HCT116 (cell line): Measurements from ENCODE around the gene TMEM242. TPM values are rescaled to one million over a fixed set of nuclear protein-coding genes. Genes with fewer than 3 reads are reported as not detected.

Experiments
- ATAC-seq: fragments of 200-7000 bp; cut with Tn5 transposase; 2 replicates; pipeline ENCODE4 v1.9.1; 2020; ENCODE audit warnings: mild to moderate bottlenecking, moderate library complexity
- BruUV-seq: library from RNA; stranded (reverse); fragments of 400-500 nt; replicated peaks from 2 replicates; lab custom pipeline; 2021; lab: Mats Ljungman, UMichigan
- CTCF ChIA-PET: fragments of 300-600 bp; sonication (Branson Sonifier 250); formaldehyde crosslinking; loops from one replicate; lab custom pipeline; 2021; ENCODE audit warnings: antibody characterized with exemption; lab: Charles Lee
- POLR2A ChIA-PET: fragments of 300-600, 350-600 bp; sonication (Branson Sonifier 250); formaldehyde crosslinking; loops from one replicate; lab custom pipeline; 2021; ENCODE audit warnings: antibody characterized with exemption; lab: Charles Lee
- RAD21 ChIA-PET, 2 experiments: fragments of 300-600 bp; sonication (Branson Sonifier 250); formaldehyde crosslinking; loops; one replicate each; lab custom pipeline; 2023; ENCODE audit warnings: low total read pairs in 2 of 2; ENCODE audit not compliant: uncharacterized antibody in 2 of 2, unreplicated experiment in 2 of 2, low non-redundant PET in 1 of 2; lab: Charles Lee
- DNase-seq: peaks from one replicate; pipeline ENCODE4 v3.0.0-alpha.2; 2010; ENCODE audit warnings: low read depth, low spot score
- H2AFZ ChIP-seq: fragments of 200-600 bp; shearing (Covaris generic), sonication (generic); 2 replicates; pipeline ENCODE4 v1.6.1; 2017; ENCODE audit warnings: low read depth, mixed run types, mixed read lengths, antibody characterized with exemption, low read length; ENCODE audit not compliant: poor library complexity, severe bottlenecking
- H3K27ac ChIP-seq: 2 replicates; pipeline ENCODE4 v1.5.1; 2012; ENCODE audit warnings: low read depth, low read length
- H3K27me3 ChIP-seq: fragments of 200-600 bp; sonication (generic); 2 replicates; pipeline ENCODE4 v1.6.1; 2016; ENCODE audit warnings: mixed run types, low read length, mixed read lengths; ENCODE audit not compliant: insufficient read depth
- H3K36me3 ChIP-seq, 2 experiments: fragments of 200-500 bp in 1 of 2; fragments of 200-600 bp in 1 of 2; sonication (Bioruptor generic) in 1 of 2; sonication (generic) in 1 of 2; 2 replicates each; pipeline versions ENCODE4 v1.5.1 to v1.6.1; 2014 to 2016; ENCODE audit warnings: low read length in 2 of 2, inconsistent platforms in 1 of 2, mixed read lengths in 1 of 2, mixed run types in 1 of 2; ENCODE audit not compliant: insufficient read depth in 2 of 2, control insufficient read depth in 1 of 2
- H3K4me1 ChIP-seq, 2 experiments: fragments of 200-600 bp in 1 of 2; sonication (generic) in 1 of 2; 2 replicates each; pipeline versions ENCODE4 v1.5.1 to v1.6.1; 2012 to 2017; ENCODE audit warnings: low read length in 2 of 2, inconsistent platforms in 1 of 2, mild to moderate bottlenecking in 1 of 2, mixed read lengths in 1 of 2, mixed run types in 1 of 2, moderate library complexity in 1 of 2; ENCODE audit not compliant: insufficient read depth in 2 of 2, control insufficient read depth in 1 of 2
- H3K4me2 ChIP-seq: fragments of 200-600 bp; sonication (generic); 2 replicates; pipeline ENCODE4 v1.6.1; 2017; ENCODE audit warnings: mixed run types, low read length, mixed read lengths
- H3K4me3 ChIP-seq, 2 experiments: fragments of 200-600 bp in 1 of 2; sonication (generic) in 1 of 2; replicated peaks in 1 of 2; 2 replicates each; pipeline ENCODE4 v1.5.1; 2011 to 2016; ENCODE audit warnings: low read length in 2 of 2, control low read depth in 1 of 2, low read depth in 1 of 2, mild to moderate bottlenecking in 1 of 2, mixed read lengths in 1 of 2, mixed run types in 1 of 2
- H3K79me2 ChIP-seq: fragments of 200-600 bp; sonication (generic); 2 replicates; pipeline ENCODE4 v1.6.1; 2017; ENCODE audit warnings: mild to moderate bottlenecking, mixed run types, low read length, moderate library complexity, mixed read lengths; ENCODE audit not compliant: insufficient read depth
- H3K9ac ChIP-seq: fragments of 200-600 bp; sonication (generic); 2 replicates; pipeline ENCODE4 v1.6.1; 2016; ENCODE audit warnings: low read length, mixed read lengths
- H3K9me2 ChIP-seq: fragments of 200-600 bp; sonication (generic), shearing (Covaris generic); 2 replicates; pipeline ENCODE4 v1.6.1; 2017; ENCODE audit warnings: mixed run types, mild to moderate bottlenecking, moderate library complexity; ENCODE audit not compliant: insufficient read depth
- H3K9me3 ChIP-seq, 2 experiments: fragments of 200-500 bp in 1 of 2; fragments of 200-600 bp in 1 of 2; sonication (Bioruptor generic) in 1 of 2; sonication (generic) in 1 of 2; 2 replicates each; pipeline ENCODE4 v1.6.1; 2014 to 2017; ENCODE audit warnings: low read length in 2 of 2, mixed read lengths in 2 of 2, inconsistent platforms in 1 of 2, low read depth in 1 of 2, mild to moderate bottlenecking in 1 of 2, mixed run types in 1 of 2, moderate library complexity in 1 of 2; ENCODE audit not compliant: control insufficient read depth in 1 of 2, insufficient read depth in 1 of 2
- H4K20me1 ChIP-seq: fragments of 200-600 bp; sonication (generic), shearing (Covaris generic); 2 replicates; pipeline ENCODE4 v1.6.1; 2017; ENCODE audit warnings: mixed run types, mild to moderate bottlenecking, moderate library complexity; ENCODE audit not compliant: insufficient read depth
- CBX3 ChIP-seq: IDR thresholded peaks from 2 replicates; pipeline ENCODE4 v1.6.1; 2012; ENCODE audit warnings: low read depth
- ELF1 ChIP-seq: IDR thresholded peaks from 2 replicates; pipeline ENCODE4 v1.6.1; 2012; ENCODE audit warnings: low read depth, borderline replicate concordance
- EZH2phosphoT487 ChIP-seq: fragments of 200-600 bp; IDR thresholded peaks from 2 replicates; pipeline ENCODE4 v1.6.1; 2018; ENCODE audit warnings: antibody characterized with exemption, borderline replicate concordance
- JUND ChIP-seq: IDR thresholded peaks from 2 replicates; pipeline ENCODE4 v1.6.1; 2012
- RAD21 ChIP-seq: IDR thresholded peaks from 2 replicates; pipeline ENCODE4 v1.6.1; 2012; ENCODE audit warnings: low read depth, mild to moderate bottlenecking
- SIN3A ChIP-seq: IDR thresholded peaks from 2 replicates; pipeline ENCODE4 v1.6.1; 2012; ENCODE audit warnings: low read depth
- SP1 ChIP-seq: IDR thresholded peaks from 2 replicates; pipeline ENCODE4 v1.6.1; 2012; ENCODE audit warnings: low read depth
- TCF7L2 ChIP-seq: IDR thresholded peaks from 2 replicates; pipeline ENCODE4 v1.7.0; 2011; ENCODE audit warnings: borderline replicate concordance, inconsistent platforms; ENCODE audit not compliant: insufficient read depth, insufficient read length; ENCODE audit errors: extremely low read depth
- YY1 ChIP-seq: IDR thresholded peaks from 2 replicates; pipeline ENCODE4 v1.6.1; 2011; ENCODE audit warnings: low read length, low read depth, moderate library complexity, mild to moderate bottlenecking; ENCODE audit not compliant: insufficient replicate concordance; ENCODE audit errors: extremely low read depth
- ZNF274 ChIP-seq: fragments of 200-500 bp; sonication (Bioruptor generic); IDR thresholded peaks from 2 replicates; pipeline ENCODE4 v1.6.1; 2014; ENCODE audit warnings: mild to moderate bottlenecking, low read depth, low read length, inconsistent platforms
- intact Hi-C: fragments of 100-400 bp; cut with micrococcal nuclease; formaldehyde crosslinking; loops from 2 replicates; pipeline ENCODE4 v1.10.0; 2022
- total RNA-seq: library from RNA; stranded (reverse); gene quantifications from one replicate; pipeline ENCODE4 v1.2.1, GENCODE V29; 2021; ENCODE audit not compliant: unreplicated experiment
- TF ChIP-seq, protein P1 (sequence below): IDR thresholded peaks from 2 replicates; pipeline ENCODE4 v1.6.1; 2012
- TF ChIP-seq, protein P2 (sequence below): IDR thresholded peaks from 2 replicates; pipeline ENCODE4 v1.6.1; 2011; ENCODE audit warnings: mild to moderate bottlenecking, low read length, moderate library complexity; ENCODE audit not compliant: insufficient replicate concordance; ENCODE audit errors: extremely low read depth

TMEM242 gene
- total RNA-seq, 1 experiment from 2014 or later, result 11.6 TPM

DNA sequence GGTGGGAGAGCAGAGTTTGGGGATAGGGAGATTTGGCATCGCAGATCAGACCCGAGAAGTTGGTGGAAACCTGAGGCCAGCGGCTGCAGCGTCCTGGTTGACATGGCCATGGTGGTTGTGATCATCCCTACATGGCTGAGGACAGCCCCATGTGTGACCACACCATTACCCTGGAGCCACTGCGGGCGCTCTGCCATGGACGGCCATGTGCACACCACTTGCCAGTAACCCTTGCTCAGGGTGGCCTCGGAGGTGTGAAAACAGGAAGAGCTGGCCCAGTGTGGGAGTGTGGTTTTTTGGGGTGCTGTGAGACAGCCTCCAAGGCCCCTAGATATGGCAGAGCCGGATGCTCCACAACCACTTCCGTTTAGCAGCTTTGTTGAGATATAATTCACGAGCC is 64.4 kb downstream of the TMEM242 start:
- no peak overlapping the region for H3K4me3 ChIP-seq
- no peak overlapping the region for H3K4me2 ChIP-seq
- intact Hi-C loops, result no loop called here
- TF ChIP-seq ZNF274 (no peak), SP1 (no peak), JUND (no peak)
- H4K20me1 ChIP-seq, result no peaks in the 10 kb centered on the region
- H3K9me2 ChIP-seq, result no peaks in the 10 kb centered on the region
- H3K79me2 ChIP-seq, result no peaks in the 10 kb centered on the region
- no peak overlapping the region for H2AFZ ChIP-seq
- POLR2A ChIA-PET, result no interaction called here
- H3K9me3 ChIP-seq, result no peaks in the 10 kb centered on the region
- H3K4me1 ChIP-seq, result no peaks in the 10 kb centered on the region
- no peak overlapping the region for H3K27ac ChIP-seq
- no peaks in the 10 kb centered on the region for H3K36me3 ChIP-seq
- BruUV-seq, result no TSS peak
- CTCF ChIA-PET, result no interaction called here
- DNase-seq, result no peak
- RAD21 ChIA-PET, result no interaction called here
- ATAC-seq, result no peak
- H3K27me3 ChIP-seq, result peaks cover 20% of the 10 kb centered on the region; the same call in 1 of the 2 replicates
- H3K9ac ChIP-seq, result no peak overlapping the region

DNA sequence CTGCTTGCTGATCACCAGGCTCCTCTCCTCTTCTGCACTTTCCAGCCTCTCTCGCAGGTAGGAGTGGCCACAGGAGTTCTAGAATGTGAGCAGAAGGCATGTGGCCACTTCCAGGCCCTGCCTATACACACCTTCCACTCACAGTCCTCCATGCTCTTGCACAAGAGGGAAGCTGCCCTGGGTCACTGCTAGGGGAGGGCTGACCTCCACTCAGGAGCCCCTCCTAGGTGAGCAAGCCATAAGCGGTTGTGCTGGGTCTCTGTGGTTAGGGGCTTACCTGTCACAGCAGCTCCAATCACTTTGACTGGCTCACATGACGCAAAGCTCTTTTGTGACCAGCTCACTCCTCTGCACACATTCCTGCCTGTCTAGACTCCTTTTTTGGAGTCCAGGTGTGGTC is 68.2 kb downstream of the TMEM242 start:
- Histone ChIP-seq H3K9me2 (no peaks in the 10 kb centered on the region), H3K4me3 (no peak overlapping the region), H3K4me2 (no peak overlapping the region), H3K4me1 (no peaks in the 10 kb centered on the region), H3K27ac (no peak overlapping the region), H3K9ac (no peak overlapping the region), H3K27me3 (peaks cover 24% of the 10 kb centered on the region; the same call in 1 of the 2 replicates), H3K36me3 (no peaks in the 10 kb centered on the region), H4K20me1 (no peaks in the 10 kb centered on the region), H3K9me3 (no peaks in the 10 kb centered on the region), H3K79me2 (no peaks in the 10 kb centered on the region), H2AFZ (no peak overlapping the region)
- ChIA-PET RAD21 (no interaction called here), POLR2A (no interaction called here), CTCF (no interaction called here)
- TF ChIP-seq CBX3 (no peak), SIN3A (no peak), EZH2phosphoT487 (no peak), YY1 (no peak), ZNF274 (no peak), RAD21 (no peak), TCF7L2 (no peak), ELF1 (no peak)
- TF ChIP-seq, protein P1, sequence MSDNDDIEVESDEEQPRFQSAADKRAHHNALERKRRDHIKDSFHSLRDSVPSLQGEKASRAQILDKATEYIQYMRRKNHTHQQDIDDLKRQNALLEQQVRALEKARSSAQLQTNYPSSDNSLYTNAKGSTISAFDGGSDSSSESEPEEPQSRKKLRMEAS, result no peak
- TF ChIP-seq, protein P2, sequence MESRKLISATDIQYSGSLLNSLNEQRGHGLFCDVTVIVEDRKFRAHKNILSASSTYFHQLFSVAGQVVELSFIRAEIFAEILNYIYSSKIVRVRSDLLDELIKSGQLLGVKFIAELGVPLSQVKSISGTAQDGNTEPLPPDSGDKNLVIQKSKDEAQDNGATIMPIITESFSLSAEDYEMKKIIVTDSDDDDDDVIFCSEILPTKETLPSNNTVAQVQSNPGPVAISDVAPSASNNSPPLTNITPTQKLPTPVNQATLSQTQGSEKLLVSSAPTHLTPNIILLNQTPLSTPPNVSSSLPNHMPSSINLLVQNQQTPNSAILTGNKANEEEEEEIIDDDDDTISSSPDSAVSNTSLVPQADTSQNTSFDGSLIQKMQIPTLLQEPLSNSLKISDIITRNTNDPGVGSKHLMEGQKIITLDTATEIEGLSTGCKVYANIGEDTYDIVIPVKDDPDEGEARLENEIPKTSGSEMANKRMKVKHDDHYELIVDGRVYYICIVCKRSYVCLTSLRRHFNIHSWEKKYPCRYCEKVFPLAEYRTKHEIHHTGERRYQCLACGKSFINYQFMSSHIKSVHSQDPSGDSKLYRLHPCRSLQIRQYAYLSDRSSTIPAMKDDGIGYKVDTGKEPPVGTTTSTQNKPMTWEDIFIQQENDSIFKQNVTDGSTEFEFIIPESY, result no peak
- no TSS peak for BruUV-seq
- ATAC-seq (no peak), DNase-seq (no peak)
- intact Hi-C loops, result no loop called here
